Measurements from ENCODE around the gene GPR17.

Gene GPR17

GRCh38 chr2:127664065-127664894 is 18.3 kb downstream of the GPR17 start:
- no peak for DNase-seq (ENCODE audit: low spot score)
- TF ChIP-seq CTCF (IDR thresholded peaks at IDR 0.05; ENCODE audit: extremely low read depth, missing control alignments) = no peak

GRCh38 chr2:127664895-127665225 is 18.9 kb downstream of the GPR17 start:
- TF ChIP-seq CTCF (IDR thresholded peaks at IDR 0.05; ENCODE audit: extremely low read depth, missing control alignments) = no peak
- DNase-seq (ENCODE audit: low spot score) = no peak

GRCh38 chr2:127665267-127665893 is 19.4 kb downstream of the GPR17 start:
- no peak for DNase-seq (ENCODE audit: low spot score)
- no peak for TF ChIP-seq CTCF (IDR thresholded peaks at IDR 0.05; ENCODE audit: extremely low read depth, missing control alignments)

GRCh38 chr2:127669056-127669455 is 23.1 kb downstream of the GPR17 start:
- TF ChIP-seq CTCF (IDR thresholded peaks at IDR 0.05; ENCODE audit: extremely low read depth, missing control alignments) = no peak
- DNase-seq (ENCODE audit: low spot score) = no peak

- TF ChIP-seq CTCF (IDR thresholded peaks at IDR 0.05; ENCODE audit: extremely low read depth, missing control alignments) = no peak
- no peak for DNase-seq (ENCODE audit: low spot score)
These were observed 24.4 kb downstream of the GPR17 start for GRCh38 chr2:127670055-127670956.

- no peak for DNase-seq (ENCODE audit: low spot score)
- no peak for TF ChIP-seq CTCF (IDR thresholded peaks at IDR 0.05; ENCODE audit: extremely low read depth, missing control alignments)
These were observed 25.0 kb downstream of the GPR17 start for GRCh38 chr2:127670957-127671290.

All from GM20000 (cell line).